ENCODE data around the gene TLE2.
A peak's percentile ranks its signal among the peaks of the same experiment; 100 is the strongest.

TLE2 gene

DNA sequence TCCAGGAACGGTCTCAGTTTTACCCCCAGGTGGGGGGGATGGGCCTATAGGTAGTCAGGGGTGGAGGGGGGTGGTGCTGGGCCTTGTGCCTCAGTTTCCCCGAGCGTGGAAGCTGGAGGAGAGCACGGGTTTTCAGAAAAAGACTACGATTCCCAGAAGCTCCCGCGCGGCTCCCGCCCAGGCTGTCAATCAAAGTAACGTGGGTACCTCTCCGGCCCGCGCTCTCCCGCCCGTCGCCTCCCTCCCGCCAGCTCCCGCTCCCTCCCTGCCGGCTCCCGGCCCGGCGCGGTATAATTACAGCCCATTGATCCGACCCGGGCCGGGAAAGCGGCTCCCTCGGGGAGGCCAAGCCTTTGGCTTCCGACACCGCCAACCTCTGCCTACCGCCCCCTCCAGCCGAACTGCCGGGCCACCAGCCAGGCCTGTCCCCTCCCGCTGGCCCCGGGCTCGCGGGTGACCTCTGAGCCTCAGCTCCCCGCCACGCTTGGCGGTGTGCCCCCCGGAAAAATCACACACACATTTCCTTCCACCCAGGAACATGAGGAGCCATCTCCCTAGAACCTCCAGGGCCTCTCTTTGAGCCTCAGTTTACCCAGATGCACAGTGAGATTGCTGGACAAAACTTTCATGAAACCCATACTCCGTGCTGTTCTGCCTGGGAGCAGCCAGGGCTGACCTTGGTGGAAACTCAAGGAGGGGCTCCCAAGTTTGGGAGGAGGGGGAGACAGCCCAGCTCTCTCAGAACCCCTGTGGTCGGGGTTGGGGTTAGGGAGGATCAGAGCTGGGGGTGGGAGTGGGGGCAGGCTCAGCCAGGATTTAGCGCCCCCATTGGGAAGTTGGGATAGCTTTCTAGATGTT lies 7.3 kb upstream of the TLE2 start:
- H3K4me3 ChIP-seq (ENCODE audit: control insufficient read depth, low read depth, low read length) = peak overlapping the region; percentile 64
- peak; percentile 85 for DNase-seq (ENCODE audit: low read depth)
- TF ChIP-seq, protein P1, sequence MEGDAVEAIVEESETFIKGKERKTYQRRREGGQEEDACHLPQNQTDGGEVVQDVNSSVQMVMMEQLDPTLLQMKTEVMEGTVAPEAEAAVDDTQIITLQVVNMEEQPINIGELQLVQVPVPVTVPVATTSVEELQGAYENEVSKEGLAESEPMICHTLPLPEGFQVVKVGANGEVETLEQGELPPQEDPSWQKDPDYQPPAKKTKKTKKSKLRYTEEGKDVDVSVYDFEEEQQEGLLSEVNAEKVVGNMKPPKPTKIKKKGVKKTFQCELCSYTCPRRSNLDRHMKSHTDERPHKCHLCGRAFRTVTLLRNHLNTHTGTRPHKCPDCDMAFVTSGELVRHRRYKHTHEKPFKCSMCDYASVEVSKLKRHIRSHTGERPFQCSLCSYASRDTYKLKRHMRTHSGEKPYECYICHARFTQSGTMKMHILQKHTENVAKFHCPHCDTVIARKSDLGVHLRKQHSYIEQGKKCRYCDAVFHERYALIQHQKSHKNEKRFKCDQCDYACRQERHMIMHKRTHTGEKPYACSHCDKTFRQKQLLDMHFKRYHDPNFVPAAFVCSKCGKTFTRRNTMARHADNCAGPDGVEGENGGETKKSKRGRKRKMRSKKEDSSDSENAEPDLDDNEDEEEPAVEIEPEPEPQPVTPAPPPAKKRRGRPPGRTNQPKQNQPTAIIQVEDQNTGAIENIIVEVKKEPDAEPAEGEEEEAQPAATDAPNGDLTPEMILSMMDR (conservative IDR thresholded peaks at IDR 0.05; ENCODE audit: control insufficient read depth, insufficient read depth, low read depth, low read length) = peak; percentile 13

DNA sequence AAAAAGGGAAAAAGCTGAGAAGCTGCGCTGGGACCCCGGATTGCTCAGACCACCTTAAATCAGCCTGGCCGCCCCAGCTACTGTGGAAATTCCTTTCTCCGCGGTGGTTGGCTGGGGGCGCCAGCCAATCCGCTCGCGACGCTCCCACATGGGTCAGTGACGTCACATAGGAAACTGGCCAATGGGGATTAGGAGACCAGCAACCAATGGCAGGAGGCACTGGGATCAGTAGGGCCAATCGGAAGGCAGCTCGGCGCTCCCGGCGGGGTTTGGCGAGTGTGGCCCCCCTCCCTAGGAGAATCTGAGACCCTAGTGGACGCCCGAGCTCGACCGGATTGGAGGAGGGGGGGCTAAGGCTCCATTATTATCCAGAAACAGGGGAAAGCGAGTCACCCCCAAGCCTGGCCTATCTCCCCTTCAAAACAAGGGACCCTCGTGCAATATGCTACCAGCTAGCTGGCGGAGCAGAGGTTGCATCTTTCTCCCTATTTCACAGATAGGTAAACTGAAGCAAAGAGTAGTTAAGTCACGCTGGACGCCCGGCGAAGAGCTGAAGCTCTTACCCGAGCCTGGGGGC lies 6.5 kb upstream of the TLE2 start:
- TF ChIP-seq, protein P1 (conservative IDR thresholded peaks at IDR 0.05; ENCODE audit: control insufficient read depth, insufficient read depth, low read depth, low read length) = no peak
- H3K4me3 ChIP-seq (ENCODE audit: control insufficient read depth, low read depth, low read length) = peak overlapping the region; percentile 64
- peak; percentile 99 for DNase-seq (ENCODE audit: low read depth)

DNA sequence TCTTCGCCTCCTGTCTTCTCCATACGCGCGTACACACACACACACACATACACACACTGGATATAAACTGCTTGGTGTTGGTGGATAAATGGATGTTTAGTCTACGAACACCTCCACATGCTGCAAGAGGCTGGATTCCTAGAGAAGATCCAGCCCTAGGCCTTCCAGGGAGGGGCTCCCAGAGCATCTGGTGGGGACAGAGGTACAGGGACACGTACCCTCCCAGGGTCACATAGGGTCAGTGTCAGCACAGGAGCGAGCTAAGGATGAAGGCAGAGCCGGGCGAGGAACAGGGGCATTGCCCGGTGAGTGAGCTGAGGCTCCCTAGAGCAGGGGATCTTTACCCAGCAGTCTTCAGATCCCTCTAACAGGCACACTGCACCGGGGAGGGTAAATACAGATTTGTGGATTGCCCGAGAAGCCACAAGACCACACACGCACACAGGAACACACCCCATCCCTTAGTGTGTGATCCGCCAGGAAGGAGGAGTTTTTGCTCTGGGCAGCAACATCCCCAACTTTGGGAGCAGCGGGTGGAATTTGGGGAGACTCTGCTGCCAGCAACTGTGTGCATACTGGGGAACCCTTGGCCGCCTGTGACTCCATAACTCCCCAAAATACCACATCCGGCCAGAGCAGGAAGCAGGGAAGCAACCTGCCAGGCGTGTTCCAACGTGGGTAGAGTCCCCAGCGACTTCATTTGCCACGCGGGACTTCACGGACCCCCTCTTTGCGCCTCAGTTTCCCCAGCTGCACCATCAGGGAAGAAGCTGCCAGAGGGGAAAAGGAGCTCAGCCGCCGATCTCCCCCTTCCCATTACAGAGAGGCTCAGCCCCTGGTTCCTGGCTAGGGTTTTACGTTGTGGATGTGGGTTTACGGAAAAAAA lies 5.8 kb upstream of the TLE2 start:
- peak; percentile 41 for DNase-seq (ENCODE audit: low read depth)
- TF ChIP-seq, protein P1 (conservative IDR thresholded peaks at IDR 0.05; ENCODE audit: control insufficient read depth, insufficient read depth, low read depth, low read length) = no peak
- H3K4me3 ChIP-seq (ENCODE audit: control insufficient read depth, low read depth, low read length) = peak overlapping the region; percentile 64

DNA sequence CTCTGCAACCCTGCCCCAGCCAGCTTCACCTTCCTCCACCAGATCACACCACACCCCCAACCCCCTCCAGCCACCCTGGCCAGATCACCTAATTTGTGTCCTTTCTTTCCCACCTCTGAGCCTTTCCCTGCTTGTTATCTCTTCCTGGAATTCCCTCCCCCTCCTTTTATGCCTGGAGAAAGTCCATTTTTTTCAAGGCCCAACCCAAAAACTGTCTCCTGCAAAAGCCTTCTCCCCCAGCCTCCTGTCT lies 5.3 kb upstream of the TLE2 start:
- TF ChIP-seq, protein P1 (conservative IDR thresholded peaks at IDR 0.05; ENCODE audit: control insufficient read depth, insufficient read depth, low read depth, low read length) = no peak
- DNase-seq (ENCODE audit: low read depth) = no peak
- no peak overlapping the region for H3K4me3 ChIP-seq (ENCODE audit: control insufficient read depth, low read depth, low read length)

DNA sequence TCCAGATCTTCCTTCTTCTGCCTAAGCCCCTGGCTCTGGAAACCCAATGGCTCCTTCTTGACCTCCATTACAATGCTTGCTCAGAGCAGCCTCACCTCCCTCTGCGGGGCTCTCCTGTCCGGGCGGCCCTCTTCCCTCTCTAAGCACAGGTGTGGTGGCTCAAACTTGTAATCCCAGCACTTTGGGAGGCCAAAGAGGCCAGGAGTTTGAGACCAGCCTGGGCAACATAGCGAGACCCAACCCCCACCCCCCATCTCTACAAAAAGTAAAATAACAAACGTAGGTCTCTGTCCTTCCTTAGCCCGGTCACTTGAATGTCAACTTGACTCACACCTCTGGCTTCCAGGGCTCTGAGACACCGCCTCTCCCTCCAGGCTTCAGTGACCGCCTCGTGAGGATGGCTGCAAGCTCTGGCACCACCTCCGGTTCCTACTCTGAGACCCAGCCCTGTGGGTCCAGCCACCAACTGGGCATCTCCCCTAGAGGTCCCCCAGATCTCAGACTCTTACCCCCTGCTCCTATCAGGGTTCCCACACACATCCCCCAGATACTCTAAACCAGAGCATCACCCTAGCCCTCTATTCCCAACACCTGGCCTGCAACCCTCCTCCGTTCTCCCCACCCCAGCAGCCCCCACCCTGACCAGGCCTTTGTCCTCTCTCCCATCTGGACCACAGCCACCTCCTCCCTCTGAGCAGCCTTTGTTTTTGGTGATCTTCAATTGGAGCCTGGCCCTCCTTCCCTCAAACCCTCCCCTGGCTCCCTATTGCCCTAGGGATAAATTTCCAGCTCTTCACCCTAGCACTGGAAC lies 4.7 kb upstream of the TLE2 start:
- no peak overlapping the region for H3K4me3 ChIP-seq (ENCODE audit: control insufficient read depth, low read depth, low read length)
- TF ChIP-seq, protein P1 (conservative IDR thresholded peaks at IDR 0.05; ENCODE audit: control insufficient read depth, insufficient read depth, low read depth, low read length) = no peak
- DNase-seq (ENCODE audit: low read depth) = no peak

DNA sequence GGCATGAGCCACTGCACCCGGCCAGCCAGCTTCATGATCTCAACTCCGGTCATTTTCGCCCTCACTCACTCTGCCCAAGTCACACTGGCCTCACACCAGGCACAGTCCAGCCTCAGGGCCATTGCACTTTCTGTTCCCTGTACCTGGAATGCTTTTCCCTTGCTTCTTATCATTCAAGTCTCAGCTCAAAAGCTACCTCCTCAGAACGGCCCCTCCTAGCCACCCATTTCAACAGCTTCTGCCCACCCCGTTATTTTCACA lies 2.5 kb upstream of the TLE2 start:
- no peak overlapping the region for H3K4me3 ChIP-seq (ENCODE audit: control insufficient read depth, low read depth, low read length)
- TF ChIP-seq, protein P1 (conservative IDR thresholded peaks at IDR 0.05; ENCODE audit: control insufficient read depth, insufficient read depth, low read depth, low read length) = no peak
- DNase-seq (ENCODE audit: low read depth) = no peak

All from fibroblast of mammary gland (primary cell).